Fibroblast of peridontal ligament (primary cell): Measurements from ENCODE around the gene OPN1LW.
A peak's percentile ranks its signal among the peaks of the same experiment; 100 is the strongest.
"Not testable (repeated sequence)": the region's sequence is repeated elsewhere in the genome, so short reads cannot be mapped to it uniquely, and the experiment has no call there.

Source experiments
- DNase-seq: peaks from one replicate; pipeline ENCODE4 v3.0.0-alpha.2; 2010; ENCODE audit errors: extremely low read depth

OPN1LW gene

DNA sequence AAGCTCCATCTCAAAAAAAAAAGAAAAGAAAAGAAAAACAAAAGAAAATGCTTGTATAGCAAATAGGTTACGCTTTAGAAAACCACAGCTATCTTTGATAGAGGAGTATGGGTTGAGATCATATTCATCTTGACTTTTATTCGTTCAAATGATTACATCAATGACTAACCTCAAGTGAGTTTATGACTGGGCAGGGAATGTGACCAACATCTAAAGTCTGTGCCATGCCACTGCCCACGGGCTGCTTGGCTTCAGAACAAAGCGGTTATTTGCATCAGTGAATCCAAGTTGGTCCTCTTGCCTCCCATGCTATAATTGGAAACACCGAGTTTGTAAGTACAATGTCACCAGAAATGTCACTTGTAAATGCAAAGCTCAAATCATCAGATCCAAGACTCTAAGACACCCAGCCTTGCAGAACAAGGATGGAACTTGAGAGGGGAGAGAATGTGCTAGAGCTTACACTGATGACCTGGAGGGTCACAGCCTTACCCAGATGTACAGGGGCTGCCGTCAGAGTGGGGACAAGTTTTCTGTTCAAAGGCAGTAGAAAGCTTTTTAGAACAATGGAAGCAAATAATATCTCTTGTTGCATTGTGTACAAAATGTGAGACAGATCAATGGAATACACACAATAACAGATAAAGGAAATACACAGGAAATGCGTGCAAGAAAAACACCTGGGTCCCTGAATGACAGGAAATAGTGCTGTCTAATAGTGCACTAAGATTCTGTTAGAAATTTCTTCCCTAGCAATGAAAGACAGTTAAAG lies 8.4 kb upstream of the OPN1LW start:
- no peak for DNase-seq

DNA sequence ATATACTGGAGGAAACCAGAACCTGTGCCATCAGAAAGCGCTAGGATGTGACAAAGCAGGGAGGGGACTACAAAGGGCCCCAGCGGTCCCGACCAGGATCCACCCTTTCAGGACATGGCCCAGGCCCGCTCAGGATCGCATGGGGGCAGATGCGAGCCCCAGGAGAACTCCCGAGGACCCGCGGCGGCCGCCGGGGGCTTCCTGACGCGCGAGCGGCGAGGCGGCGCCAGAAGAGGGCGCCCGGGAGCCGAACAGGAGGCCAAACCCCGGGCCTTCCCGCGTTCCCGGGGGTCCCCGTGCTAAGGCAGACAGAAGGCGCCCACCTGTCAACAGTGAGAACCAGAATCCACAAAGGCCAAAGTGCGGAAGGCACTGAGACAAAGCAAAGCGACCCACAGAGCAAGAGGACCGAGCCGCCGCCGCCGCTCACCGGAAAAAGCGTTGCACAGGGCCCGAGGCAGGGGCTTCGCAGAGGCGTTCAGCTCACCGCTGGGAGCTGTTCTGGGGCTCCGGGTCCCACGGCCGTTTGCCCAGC lies 7.3 kb upstream of the OPN1LW start:
- peak; percentile 8 for DNase-seq

DNA sequence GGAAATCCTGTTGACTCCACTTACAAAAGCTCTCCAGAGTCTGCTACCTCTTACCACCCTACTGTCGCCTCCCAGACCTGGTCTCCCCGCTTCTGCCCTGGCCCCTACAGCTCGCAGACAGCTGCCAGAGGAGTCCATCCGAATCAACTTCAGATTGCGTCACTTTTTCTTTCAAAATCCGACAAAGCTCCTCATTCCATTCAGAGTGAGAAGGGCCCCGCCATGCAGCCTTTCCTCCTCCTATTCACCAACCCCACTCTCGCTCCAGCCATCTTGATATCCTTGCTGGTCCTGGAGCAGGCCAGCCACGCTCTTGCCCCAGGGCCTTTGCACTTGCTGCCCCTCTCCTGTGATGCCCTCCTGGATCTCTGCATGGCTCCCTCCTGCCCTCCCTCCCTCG lies 5.2 kb upstream of the OPN1LW start:
- no peak for DNase-seq

DNA sequence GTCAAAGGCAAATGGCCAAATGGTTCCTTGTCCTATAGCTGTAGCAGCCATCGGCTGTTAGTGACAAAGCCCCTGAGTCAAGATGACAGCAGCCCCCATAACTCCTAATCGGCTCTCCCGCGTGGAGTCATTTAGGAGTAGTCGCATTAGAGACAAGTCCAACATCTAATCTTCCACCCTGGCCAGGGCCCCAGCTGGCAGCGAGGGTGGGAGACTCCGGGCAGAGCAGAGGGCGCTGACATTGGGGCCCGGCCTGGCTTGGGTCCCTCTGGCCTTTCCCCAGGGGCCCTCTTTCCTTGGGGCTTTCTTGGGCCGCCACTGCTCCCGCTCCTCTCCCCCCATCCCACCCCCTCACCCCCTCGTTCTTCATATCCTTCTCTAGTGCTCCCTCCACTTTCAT lies 3.8 kb upstream of the OPN1LW start:
- DNase-seq: no peak

DNA sequence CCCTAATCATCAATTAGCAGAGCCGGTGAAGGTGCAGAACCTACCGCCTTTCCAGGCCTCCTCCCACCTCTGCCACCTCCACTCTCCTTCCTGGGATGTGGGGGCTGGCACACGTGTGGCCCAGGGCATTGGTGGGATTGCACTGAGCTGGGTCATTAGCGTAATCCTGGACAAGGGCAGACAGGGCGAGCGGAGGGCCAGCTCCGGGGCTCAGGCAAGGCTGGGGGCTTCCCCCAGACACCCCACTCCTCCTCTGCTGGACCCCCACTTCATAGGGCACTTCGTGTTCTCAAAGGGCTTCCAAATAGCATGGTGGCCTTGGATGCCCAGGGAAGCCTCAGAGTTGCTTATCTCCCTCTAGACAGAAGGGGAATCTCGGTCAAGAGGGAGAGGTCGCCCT lies 3.3 kb upstream of the OPN1LW start:
- no peak for DNase-seq

DNA sequence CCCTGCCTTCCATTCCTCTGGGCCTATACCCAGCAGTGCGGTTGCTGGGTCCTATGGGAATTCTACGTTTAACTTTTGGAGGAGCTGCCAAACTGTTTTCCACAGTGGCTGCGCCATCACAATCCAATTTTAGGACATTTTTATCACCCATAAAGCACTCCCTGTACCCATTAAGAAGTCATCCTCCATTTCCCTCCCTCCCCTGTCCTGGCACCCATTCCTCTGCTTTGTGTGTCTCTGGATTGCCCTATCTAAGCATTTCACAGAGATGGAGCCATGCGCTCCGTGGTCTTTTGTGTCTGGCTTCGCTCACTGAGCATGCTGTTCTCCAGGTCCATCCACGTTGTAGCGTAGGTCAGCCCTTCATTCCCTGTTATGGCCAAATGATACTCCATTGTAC lies 1.7 kb upstream of the OPN1LW start:
- DNase-seq: no peak

DNA sequence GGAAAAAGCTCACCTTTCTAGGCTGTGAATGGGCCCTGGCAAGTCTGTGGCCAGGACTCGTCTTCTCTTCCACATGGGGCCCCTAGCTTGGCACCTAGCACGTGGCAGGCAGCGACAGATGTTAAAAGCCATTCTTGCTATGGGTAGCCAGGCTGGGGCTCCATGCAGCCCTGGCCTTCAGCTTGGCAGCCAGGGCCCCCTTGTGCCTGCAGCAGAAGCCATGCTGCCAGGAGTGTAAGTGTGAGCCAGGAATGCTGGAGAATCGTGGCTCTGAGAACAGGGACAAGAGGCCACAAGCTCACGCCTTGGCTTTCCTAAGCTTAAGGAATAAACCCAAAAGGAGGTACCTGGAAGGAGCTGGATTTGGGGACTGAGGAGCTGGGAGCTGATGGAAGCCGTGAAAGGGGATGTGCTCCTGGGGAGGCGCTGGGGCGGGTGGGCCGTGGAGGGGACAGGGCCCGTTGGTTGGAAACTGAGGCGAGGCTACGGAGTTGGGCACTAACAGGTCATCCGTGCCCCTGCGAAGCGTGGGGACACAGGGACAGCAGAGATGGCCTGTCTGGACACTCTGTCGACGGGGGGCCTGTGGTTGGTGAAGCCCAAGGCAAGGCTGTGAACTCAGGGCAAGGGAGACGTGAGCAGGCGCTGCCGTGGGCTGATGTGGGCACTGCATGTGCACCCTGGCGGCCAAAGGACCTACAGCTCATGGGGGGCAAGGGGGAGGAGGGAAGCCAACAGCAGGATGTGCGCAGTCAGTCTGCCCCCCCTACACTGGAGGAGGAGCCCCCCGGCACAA lies 895 bp upstream of the OPN1LW start:
- no peak for DNase-seq

DNA sequence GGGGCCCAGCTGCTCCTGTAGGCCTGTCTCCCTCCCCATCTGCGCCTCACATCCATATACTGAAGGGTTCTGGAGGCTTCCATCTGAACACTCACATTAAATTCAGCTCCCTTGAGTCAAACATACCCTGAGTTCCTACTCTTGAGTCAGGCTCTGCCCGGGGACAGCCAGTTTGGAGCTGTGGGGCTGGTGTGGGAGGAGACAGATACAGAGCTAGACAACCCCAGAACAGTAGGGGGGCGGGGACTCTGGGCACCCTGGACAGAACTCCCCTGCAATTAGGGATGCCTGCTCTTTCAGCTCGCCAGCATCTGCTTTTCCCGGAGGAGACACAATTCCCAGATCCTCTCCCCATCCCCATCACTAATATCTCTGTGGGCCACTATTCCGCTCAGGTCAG lies 7.0 kb downstream of the OPN1LW start:
- not testable (repeated sequence) for DNase-seq

DNA sequence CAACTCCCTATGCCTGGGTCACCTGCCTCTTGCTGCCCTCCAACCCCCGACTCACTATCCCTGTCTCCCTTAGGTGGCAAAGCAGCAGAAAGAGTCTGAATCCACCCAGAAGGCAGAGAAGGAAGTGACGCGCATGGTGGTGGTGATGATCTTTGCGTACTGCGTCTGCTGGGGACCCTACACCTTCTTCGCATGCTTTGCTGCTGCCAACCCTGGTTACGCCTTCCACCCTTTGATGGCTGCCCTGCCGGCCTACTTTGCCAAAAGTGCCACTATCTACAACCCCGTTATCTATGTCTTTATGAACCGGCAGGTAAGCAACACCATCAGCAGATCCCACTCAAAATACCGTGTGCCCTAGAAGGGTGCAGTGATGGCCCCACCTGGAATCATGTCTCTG lies 12.2 kb downstream of the OPN1LW start:
- DNase-seq: not testable (repeated sequence)

DNA sequence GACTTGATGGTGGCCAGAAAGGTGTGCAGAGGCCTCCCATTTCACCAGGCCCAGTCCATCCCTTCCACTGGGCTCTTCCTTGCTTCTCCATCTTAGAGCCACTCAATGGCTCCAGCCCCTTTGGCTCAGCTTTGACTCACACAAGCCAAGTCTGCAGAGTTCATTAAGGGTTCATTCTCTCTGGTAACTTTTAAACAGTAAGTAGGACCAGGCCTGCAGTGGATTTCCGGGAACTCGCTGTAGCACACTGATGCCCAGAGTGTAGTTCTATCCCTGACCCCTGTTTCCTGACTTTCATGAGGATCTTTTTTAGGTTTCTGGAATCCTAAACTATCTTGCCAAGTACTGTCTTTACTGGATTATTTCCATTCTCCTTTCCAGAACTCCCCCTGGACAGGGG lies 13.2 kb downstream of the OPN1LW start:
- not testable (repeated sequence) for DNase-seq

DNA sequence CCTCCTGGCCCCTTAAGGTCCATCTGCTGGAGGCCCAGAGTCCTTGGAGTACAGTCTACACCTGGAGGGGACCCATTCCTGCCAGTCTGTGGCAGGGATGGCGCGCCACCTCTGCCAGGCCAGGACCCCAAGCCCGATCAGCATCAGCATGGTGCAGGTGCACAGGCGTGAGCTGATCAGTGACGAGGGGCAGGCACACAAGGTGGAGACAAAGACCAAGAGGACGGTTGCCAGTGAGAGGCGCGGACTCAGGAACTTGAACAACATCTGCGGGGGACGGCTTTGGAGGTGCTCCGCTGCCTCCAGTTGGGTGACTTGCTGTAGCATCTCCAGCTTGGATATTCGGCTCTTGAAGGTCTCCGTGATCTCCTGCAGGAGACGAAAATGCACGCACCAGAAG lies 15.3 kb downstream of the OPN1LW start:
- DNase-seq: not testable (repeated sequence)

DNA sequence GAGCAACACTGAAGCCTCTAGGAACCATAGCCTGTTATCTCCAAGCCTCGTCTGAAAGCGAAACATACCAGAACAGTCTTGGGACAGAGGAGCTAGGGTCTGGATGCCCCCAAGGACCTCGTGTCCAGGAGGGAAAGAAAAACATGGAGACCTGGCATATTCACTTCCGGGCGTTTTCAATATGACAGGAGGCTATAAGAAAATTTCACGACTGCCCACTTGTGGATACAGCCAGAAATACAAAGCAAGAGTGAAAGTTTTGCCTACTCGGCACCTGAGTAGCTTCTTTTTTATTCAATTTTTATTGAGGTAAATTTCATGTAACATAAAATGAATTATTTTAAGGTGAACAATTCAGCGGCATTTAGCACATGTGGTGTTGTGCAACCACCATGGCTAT lies 20.9 kb downstream of the OPN1LW start:
- DNase-seq: not testable (repeated sequence)

DNA sequence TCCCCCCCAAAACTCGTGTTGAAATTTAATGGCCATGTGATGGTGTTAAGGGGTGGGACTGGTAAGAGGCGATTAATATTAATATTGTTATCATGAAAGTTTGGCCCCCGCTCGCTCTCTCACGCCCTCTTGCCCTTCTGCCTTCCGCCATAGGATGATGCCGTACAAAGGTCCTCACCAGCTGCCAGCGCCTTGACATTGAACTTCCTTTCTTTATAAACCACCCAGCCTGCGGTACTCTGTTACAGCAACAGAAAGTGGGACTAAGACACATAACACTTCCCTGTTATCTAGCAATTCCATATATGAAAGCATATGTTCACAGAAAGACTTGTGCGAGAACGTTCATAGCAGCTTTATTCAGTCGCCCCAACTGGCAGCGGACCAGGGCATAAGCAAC lies 24.3 kb downstream of the OPN1LW start:
- DNase-seq: not testable (repeated sequence)

DNA sequence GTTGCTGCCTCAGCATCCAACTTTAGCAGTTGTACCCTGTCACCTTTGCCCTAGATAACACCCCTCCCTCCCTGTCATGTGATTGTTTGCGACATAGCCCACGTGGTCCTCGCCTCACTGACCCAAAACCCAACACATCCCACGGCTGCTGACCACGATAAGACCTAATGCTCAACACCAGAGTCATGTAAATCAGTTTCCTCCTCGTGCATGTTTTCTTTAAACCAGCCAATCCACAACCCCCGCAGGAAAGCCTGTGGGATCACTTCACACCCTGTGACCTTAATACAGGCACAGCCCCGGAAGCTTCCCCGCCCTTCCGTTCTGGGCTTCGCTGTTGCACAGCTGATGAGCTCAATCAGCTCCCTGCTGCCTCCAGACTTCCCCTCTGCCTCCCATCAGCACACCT lies 28.5 kb downstream of the OPN1LW start:
- not testable (repeated sequence) for DNase-seq

DNA sequence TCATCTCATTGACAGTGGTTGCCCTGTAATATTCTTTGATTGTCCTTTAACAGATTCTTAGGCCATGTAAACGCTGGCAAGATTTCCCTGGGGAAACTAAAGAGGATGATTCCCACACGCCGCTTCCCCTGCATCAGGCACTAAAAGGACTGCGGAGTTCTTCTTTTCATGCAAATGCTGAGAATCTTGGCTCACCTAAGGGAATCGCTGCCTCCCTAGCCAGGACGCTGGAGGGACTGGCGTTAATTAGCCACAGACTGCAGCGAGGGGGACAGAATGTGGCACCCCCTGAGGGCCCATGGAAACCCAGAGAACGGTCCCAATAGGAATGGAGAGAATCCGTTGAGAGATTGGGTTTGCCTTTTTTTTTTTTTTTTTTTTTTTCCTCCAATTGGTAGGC lies 30.3 kb downstream of the OPN1LW start:
- not testable (repeated sequence) for DNase-seq

DNA sequence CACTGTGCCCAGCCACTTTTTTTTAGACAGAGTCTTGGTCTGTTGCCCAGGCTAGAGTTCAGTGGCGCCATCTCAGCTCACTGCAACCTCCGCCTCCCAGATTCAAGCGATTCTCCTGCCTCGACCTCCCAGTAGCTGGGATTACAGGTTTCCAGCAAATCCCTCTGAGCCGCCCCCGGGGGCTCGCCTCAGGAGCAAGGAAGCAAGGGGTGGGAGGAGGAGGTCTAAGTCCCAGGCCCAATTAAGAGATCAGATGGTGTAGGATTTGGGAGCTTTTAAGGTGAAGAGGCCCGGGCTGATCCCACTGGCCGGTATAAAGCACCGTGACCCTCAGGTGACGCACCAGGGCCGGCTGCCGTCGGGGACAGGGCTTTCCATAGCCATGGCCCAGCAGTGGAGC lies 38.3 kb downstream of the OPN1LW start, which contains the start of gene OPN1MW:
TSS of gene OPN1MW (plus strand) at position 301 of the 400 bp plus-strand sequence. CDS start at position 383, 82 bp downstream.
- not testable (repeated sequence) for DNase-seq

DNA sequence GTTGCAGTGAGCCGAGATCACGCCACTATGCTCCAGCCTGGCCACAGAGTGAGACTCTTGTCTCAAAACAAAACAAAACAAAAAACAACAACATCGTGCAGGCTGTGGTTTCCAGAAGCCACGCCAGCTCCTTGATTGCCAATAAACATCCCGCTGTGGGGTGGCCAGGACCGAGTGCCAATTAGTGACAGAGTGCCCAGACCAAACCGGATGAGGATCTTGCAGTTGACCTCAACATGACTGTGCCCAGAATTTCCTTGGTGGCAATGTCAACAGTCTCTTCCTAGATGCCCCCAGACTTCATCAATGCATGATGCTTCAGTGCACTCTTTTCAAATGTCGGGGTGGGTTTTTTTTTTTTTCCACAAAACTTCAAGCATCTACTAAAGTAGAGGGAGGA lies 39.8 kb downstream of the OPN1LW start:
- not testable (repeated sequence) for DNase-seq

DNA sequence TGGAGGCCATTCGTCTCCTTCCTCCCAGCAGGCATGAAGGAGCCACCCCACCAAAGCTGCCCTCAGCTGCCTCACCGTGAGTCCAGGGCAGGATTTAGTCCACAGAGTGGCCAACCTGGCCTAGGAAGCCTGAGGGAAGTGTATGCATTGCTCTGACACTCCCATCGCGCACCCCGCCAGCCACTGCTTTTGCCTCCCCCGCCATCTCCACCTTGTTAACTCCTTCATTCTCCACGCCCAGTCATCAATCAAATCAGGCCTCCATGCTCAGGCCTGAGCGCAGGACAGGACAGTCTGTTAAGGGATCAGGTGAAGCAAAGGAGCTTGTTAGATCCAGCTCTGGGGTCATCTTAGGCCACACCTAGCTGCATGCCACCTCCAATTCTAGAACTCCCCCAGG lies 48.8 kb downstream of the OPN1LW start:
- not testable (repeated sequence) for DNase-seq

DNA sequence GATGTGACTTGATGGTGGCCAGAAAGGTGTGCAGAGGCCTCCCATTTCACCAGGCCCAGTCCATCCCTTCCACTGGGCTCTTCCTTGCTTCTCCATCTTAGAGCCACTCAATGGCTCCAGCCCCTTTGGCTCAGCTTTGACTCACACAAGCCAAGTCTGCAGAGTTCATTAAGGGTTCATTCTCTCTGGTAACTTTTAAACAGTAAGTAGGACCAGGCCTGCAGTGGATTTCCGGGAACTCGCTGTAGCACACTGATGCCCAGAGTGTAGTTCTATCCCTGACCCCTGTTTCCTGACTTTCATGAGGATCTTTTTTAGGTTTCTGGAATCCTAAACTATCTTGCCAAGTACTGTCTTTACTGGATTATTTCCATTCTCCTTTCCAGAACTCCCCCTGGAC lies 50.3 kb downstream of the OPN1LW start:
- not testable (repeated sequence) for DNase-seq

DNA sequence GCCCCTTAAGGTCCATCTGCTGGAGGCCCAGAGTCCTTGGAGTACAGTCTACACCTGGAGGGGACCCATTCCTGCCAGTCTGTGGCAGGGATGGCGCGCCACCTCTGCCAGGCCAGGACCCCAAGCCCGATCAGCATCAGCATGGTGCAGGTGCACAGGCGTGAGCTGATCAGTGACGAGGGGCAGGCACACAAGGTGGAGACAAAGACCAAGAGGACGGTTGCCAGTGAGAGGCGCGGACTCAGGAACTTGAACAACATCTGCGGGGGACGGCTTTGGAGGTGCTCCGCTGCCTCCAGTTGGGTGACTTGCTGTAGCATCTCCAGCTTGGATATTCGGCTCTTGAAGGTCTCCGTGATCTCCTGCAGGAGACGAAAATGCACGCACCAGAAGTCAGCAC lies 52.4 kb downstream of the OPN1LW start:
- not testable (repeated sequence) for DNase-seq
